Measurements from ENCODE around the gene FUT3. TPM values are rescaled to one million over a fixed set of nuclear protein-coding genes. Genes with fewer than 3 reads are reported as not detected.

Gene FUT3
- total and polyA plus RNA-seq, 2 of the 4 experiments (the other 2 are of a cell fraction) = not detected

DNA sequence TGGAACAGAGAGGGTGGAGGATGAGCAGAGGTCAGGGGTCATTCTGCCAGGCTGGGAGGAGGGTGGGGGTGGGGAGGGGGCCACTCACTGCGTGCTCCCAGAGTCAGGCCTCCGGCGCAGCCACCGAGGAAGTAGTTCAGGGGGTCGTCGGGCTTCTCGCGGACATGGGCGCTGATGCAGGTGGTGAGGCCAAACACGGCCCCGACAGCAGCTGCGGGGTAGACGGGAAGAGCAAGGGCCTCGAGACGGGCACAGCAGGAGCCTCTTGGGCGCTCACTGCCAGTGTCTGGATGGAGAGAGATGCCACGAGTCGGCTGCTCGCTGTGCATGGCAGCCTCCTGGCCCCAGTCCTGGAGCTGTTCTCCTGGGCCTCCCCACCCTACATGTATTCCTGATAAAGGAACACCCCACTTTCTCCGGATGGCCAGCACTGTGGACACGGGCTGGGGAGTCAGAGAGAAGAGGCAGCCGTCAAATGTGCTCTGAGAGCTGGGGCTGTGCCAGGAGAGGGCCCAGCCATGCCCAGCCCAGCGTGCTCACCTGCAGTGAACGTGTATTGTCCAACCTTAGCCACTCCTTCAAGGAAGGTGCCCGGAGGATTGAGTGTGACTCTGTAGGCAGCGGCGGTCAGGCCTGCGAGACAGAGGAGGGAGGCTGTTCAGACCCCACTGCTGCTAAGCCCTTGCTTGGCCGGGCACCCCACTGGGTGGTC lies 45.3 kb upstream of the FUT3 start:
- Histone ChIP-seq H4K91ac (ENCODE audit: insufficient read depth, low read depth, low read length) (no peak overlapping the region), H3K9me1 (ENCODE audit: insufficient read depth, low read length) (no peaks in the 10 kb centered on the region), H2BK15ac (ENCODE audit: low read depth, low read length) (no peak overlapping the region), H3K27ac (ENCODE audit: insufficient read depth, low read length) (no peak overlapping the region), H3K9me3 (ENCODE audit: control insufficient read depth, insufficient read depth, low read length) (no peaks in the 10 kb centered on the region), H3K4ac (ENCODE audit: low read depth, low read length) (no peak overlapping the region), H3K27me3 (ENCODE audit: control insufficient read depth, insufficient read depth, low read length) (no peaks in the 10 kb centered on the region), H4K5ac (ENCODE audit: low read depth, low read length) (no peak overlapping the region), H3K4me2 (ENCODE audit: low read depth, low read length) (no peak overlapping the region), H2BK20ac (ENCODE audit: low read depth, low read length) (no peak overlapping the region), H2AFZ (replicated peaks; ENCODE audit: low read length, poor library complexity) (no peak overlapping the region), H2AK5ac (ENCODE audit: low read depth, low read length) (no peak overlapping the region), H3K79me1 (ENCODE audit: low read depth in 1 of 2, low read length in 2 of 2) (peaks cover 7 to 31% of the 10 kb centered on the region in 2 experiments; a peak in 3 of 4 replicates), H4K8ac (ENCODE audit: low read depth in 2 of 2, low read length in 2 of 2) (no peak overlapping the region), H3K4me3 (ENCODE audit: insufficient read depth, low read depth, low read length) (no peak overlapping the region), H3K9ac (ENCODE audit: low read depth, low read length) (no peak overlapping the region), H3K18ac (ENCODE audit: low read depth, low read length) (no peak overlapping the region), H3K36me3 (ENCODE audit: control insufficient read depth, insufficient read depth, low read length) (peaks cover 25% of the 10 kb centered on the region; the same call in 1 of the 2 replicates), H3K56ac (ENCODE audit: extremely low read depth, insufficient read depth, low read length) (no peak overlapping the region), H3K23ac (ENCODE audit: low read depth, low read length) (no peak overlapping the region), H2BK120ac (ENCODE audit: low read depth, low read length) (no peak overlapping the region), H4K20me1 (ENCODE audit: insufficient read depth, low read length) (peaks cover 36% of the 10 kb centered on the region), H3K14ac (replicated peaks; ENCODE audit: low read depth, low read length) (no peak overlapping the region), H2AK9ac (replicated peaks; ENCODE audit: low read depth, low read length, poor library complexity) (no peak overlapping the region), H3K4me1 (ENCODE audit: control insufficient read depth, insufficient read depth, low read length) (peaks cover 8% of the 10 kb centered on the region), H2BK5ac (ENCODE audit: low read depth, low read length, poor library complexity, severe bottlenecking) (no peak overlapping the region)
- ATAC-seq (ENCODE audit: low read depth) (no peak), DNase-seq (no peak)
- no TSS peak for BruUV-seq (replicated peaks)
- POLR2A ChIA-PET (ENCODE audit: unreplicated experiment) = no interaction called here
- intact Hi-C loops (cut with micrococcal nuclease) (no loop called here), dilution Hi-C loops (cut with HindIII; ENCODE audit: low sequenced_read_pairs, unreplicated experiment) (no loop called here), in situ Hi-C loops (cut with MboI; ENCODE audit: low sequenced_read_pairs) (no loop called here)
- 90% methylated on average over 16 of the region's 29 CpGs; no CpG with 5 or more reads in 1 of the 2 experiments for WGBS, 2 experiments (ENCODE audit: extremely low coverage in 2 of 2, insufficient read length in 1 of 2)
- no peak for TF ChIP-seq CTCF (conservative IDR thresholded peaks at IDR 0.05; ENCODE audit: low read depth, low read length)
- no peak for TF ChIP-seq FOS (IDR thresholded peaks at IDR 0.05; ENCODE audit: low read depth, low read length)
- TF ChIP-seq MAZ (IDR thresholded peaks at IDR 0.05; ENCODE audit: borderline replicate concordance, low read depth, low read length) = no peak
- TF ChIP-seq MAFK (IDR thresholded peaks at IDR 0.05; ENCODE audit: low read depth, low read length) = no peak
- TF ChIP-seq NFE2L2 (IDR thresholded peaks at IDR 0.05; ENCODE audit: low read depth, low read length) = no peak
- no peak for TF ChIP-seq CEBPB (IDR thresholded peaks at IDR 0.05; ENCODE audit: low read depth, low read length)
- TF ChIP-seq BHLHE40 (IDR thresholded peaks at IDR 0.05; ENCODE audit: low read depth, low read length) = no peak
- TF ChIP-seq SMC3 (IDR thresholded peaks at IDR 0.05; ENCODE audit: low read depth, low read length) = no peak
- TF ChIP-seq POLR2A (IDR thresholded peaks at IDR 0.05; ENCODE audit: low read depth, low read length) = no peak
- TF ChIP-seq, protein P1, sequence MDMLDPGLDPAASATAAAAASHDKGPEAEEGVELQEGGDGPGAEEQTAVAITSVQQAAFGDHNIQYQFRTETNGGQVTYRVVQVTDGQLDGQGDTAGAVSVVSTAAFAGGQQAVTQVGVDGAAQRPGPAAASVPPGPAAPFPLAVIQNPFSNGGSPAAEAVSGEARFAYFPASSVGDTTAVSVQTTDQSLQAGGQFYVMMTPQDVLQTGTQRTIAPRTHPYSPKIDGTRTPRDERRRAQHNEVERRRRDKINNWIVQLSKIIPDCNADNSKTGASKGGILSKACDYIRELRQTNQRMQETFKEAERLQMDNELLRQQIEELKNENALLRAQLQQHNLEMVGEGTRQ (IDR thresholded peaks at IDR 0.05; ENCODE audit: low read depth, low read length) = no peak
- TF ChIP-seq MXI1 (IDR thresholded peaks at IDR 0.05; ENCODE audit: borderline replicate concordance, low read depth, low read length) = no peak
- CTCF ChIA-PET = no interaction called here
